Activated T-helper 17 cell treated with anti-CD3 and anti-CD28 coated beads, Interleukin-2, amount 50 U/mL, for 72 hours (primary cell): ENCODE measurements around the gene NDUFS8. TPM values are rescaled to one million over a fixed set of nuclear protein-coding genes. Genes with fewer than 3 reads are reported as not detected.

Experiments used
- ATAC-seq: fragments of 150-1000 bp; cut with Tn5 transposase; replicated peaks from 2 replicates; pipeline ENCODE4 v1.10.0; 2021; ENCODE audit warnings: mild to moderate bottlenecking, moderate library complexity
- H3K27ac Mint-ChIP-seq: one replicate; pipeline ENCODE4 v1.8.0; 2022; ENCODE audit warnings: mixed read lengths
- H3K27me3 Mint-ChIP-seq: one replicate; pipeline ENCODE4 v1.8.0; 2022; ENCODE audit warnings: mixed read lengths
- H3K36me3 Mint-ChIP-seq: one replicate; pipeline ENCODE4 v1.8.0; 2022; ENCODE audit warnings: low read depth, mild to moderate bottlenecking, mixed read lengths
- H3K4me1 Mint-ChIP-seq: one replicate; pipeline ENCODE4 v1.8.0; 2022; ENCODE audit warnings: mixed read lengths
- H3K4me3 Mint-ChIP-seq: one replicate; pipeline ENCODE4 v1.8.0; 2022; ENCODE audit warnings: mild to moderate bottlenecking, mixed read lengths
- H3K9me3 Mint-ChIP-seq: one replicate; pipeline ENCODE4 v1.8.0; 2022; ENCODE audit warnings: mixed read lengths
- total RNA-seq, 2 donors: library from RNA; stranded (reverse); gene quantifications; one replicate each; pipeline ENCODE4 v1.2.3, GENCODE V29; 2022

Gene NDUFS8
- total RNA-seq, 2 donors from 2014 or later, result 75.0 to 131 TPM

DNA sequence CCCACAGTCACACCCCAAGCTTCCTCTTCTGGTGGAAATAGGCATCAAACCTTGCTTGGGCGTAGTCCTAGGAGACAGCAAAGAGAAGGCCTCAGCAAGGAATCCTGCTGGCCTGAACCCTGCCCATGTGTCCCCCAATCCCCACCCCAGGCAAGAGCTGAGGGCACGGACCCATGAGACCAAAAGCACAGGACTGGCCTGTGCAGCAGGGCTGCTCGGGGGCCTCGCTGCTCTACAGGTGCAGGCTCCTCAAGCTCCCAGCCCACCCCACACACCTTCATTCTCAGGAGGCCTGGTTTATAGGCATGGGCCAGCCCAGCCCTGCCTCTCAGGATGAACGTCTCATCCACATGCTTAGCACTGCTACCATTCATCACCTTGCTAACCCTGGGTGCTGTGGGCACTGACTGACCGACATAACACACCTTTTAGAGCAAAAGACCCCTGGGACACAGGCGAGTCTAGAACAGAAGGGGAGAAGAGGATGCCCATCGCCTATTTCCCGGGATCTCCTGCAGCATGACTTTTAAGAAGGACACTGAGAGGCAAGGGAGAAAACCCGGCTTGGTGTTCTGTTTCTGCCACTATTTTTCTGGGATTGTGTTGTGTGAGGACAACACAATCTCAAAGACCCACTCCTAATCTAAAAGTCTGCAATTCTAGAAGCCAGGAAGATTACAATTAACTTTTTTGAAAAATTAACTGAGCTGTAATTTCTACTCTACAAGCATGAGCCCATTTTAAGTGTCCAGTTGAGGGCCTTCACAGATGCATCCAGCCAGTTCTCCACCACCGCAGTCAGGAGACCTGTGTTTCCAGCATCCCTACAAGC, 23.7 kb downstream of the NDUFS8 start:
- H3K9me3 Mint-ChIP-seq, result no peaks in the 10 kb centered on the region
- H3K27ac Mint-ChIP-seq, result no peak overlapping the region
- H3K4me1 Mint-ChIP-seq, result peaks cover 5% of the 10 kb centered on the region
- H3K36me3 Mint-ChIP-seq, result peaks cover 25% of the 10 kb centered on the region
- no peak overlapping the region for H3K4me3 Mint-ChIP-seq
- no peaks in the 10 kb centered on the region for H3K27me3 Mint-ChIP-seq
- ATAC-seq, result peak; percentile 16

DNA sequence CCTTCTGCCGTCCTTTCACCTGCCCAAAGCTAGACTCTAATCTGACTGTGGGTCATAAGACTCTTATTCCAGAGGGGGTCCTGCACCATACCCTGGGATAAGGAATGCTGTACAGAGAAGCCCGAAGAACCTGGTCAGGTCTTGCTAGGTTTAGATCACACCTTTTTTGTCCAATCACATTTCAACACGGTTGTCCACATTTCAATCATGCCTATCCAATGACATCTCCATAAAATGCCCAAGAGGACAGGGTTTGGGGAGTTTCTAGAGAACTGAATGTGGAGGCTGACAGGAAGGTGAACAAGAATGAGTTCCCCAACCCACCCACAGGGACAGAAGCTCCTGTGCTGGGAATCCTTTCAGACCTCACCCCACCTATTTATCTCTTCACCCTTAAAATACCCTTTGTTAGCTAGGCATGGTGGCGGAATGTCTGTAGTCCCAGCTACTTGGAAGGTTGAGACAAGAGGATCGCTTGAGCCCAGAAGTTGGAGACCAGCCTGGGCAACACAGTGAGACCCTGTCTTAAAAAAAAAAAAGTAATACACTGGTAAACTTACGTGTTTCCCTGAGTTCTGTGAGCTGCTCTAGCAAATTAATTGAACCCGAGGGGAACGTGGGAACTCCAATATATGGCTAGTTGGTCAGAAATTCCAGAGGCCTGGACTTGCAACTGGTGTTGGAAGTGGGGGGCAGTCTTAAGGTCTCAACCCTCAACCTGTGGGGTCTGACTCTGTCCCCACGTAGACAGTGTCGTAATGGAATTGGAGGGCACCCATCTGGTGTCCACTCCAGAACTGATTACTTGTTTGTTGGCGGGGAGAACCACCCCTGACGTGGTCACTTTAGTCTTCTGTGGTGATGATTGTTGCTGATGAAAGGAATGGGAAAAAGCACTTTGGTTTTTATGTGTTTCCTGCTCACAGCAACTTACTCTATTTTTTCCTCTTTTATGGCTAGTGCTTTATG, 26.1 kb downstream of the NDUFS8 start:
- no peak for ATAC-seq
- Mint-ChIP-seq H3K27me3 (no peaks in the 10 kb centered on the region), H3K4me1 (peaks cover 5% of the 10 kb centered on the region), H3K9me3 (no peaks in the 10 kb centered on the region), H3K27ac (peak overlapping the region; percentile 9), H3K36me3 (peaks cover 6% of the 10 kb centered on the region), H3K4me3 (no peak overlapping the region)

DNA sequence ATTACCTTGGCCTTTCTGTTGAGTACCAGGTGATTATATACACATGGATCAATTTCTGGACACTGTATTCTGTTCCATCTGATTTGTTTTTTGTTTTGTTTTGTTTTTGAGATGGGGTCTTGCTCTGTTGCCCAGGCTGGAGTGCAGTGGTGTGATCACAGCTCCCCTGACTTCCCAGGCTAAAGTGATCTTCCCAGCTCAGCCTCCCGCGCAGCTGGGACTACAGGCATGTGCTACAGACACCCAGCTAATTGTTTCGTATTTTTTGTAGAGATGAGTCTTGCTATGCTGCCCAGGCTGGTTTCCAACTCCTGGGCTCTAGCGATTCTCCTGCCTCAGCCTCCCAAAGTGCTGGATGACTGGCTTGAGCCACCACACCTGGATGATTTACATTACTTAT, 27.3 kb downstream of the NDUFS8 start:
- peak overlapping the region; percentile 56 for H3K27ac Mint-ChIP-seq
- no peaks in the 10 kb centered on the region for H3K36me3 Mint-ChIP-seq
- no peak for ATAC-seq

DNA sequence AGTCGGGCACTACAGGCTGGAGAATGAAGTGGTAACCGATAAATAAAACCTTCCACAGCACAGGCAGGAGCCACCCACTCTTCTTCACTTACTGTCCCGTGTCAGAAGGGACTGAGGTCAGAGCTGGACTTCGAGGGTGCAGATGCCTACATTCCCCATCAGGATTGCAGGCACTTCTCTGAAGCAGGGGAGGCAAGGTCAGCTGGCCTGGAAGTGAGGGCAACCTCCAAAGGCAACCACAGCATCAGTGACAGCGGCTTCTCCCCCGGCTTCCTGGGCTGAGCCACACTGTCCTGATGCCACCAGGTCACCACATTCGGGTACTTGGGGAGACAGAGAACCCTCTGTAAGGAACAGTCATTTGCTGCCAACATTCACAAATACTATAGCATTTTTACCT, 31.0 kb downstream of the NDUFS8 start:
- Mint-ChIP-seq H3K9me3 (no peaks in the 10 kb centered on the region), H3K27ac (no peak overlapping the region), H3K36me3 (peaks cover 12% of the 10 kb centered on the region), H3K4me3 (no peak overlapping the region), H3K27me3 (no peaks in the 10 kb centered on the region), H3K4me1 (no peaks in the 10 kb centered on the region)
- no peak for ATAC-seq

More for the DNA sequence above, 27.3 kb downstream of the NDUFS8 start:
- Mint-ChIP-seq H3K4me1 (peaks cover 5% of the 10 kb centered on the region), H3K27me3 (no peaks in the 10 kb centered on the region), H3K9me3 (no peaks in the 10 kb centered on the region), H3K4me3 (no peak overlapping the region)

DNA sequence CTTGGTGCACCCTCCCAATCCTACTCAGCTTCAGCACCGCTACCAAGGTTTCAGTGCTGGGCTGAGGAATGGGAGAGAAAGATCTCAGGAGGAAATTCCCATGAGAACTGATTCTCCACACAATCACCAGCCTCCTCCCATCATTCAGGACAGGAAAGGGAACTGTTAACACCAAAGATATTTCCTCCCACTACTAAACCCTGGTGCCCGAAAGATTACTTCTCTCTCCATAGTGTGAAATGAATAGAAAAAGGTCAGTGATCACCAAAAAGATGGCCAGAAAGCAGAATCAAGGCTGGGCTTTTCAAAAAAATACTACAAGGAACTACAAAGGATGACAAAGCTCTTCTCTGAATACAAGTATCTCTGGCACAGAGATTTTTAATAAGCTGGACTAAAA, 34.4 kb downstream of the NDUFS8 start:
- no peak overlapping the region for H3K27ac Mint-ChIP-seq
- H3K9me3 Mint-ChIP-seq, result no peaks in the 10 kb centered on the region
- no peaks in the 10 kb centered on the region for H3K4me1 Mint-ChIP-seq
- no peaks in the 10 kb centered on the region for H3K27me3 Mint-ChIP-seq
- no peak for ATAC-seq
- no peak overlapping the region for H3K4me3 Mint-ChIP-seq
- H3K36me3 Mint-ChIP-seq, result peaks cover 24% of the 10 kb centered on the region

DNA sequence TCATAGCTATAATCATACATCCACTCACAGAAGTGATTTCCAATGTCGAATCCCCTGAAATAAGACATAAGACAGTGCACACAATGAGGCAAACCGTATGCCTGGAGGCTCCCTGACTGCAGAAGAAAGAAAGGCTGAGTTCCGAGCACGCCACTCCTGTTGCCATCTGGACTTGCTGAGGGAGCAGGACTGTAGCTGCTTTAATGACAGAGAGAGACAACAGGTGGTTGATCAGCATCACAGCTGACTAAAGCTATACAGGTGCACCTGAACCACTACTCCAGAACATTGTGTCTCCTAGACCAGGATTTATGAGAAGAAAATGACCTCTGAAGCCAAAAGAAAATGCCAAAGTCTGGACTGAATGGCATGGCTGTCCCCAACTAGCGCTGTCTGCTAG, 35.4 kb downstream of the NDUFS8 start:
- no peak for ATAC-seq

DNA sequence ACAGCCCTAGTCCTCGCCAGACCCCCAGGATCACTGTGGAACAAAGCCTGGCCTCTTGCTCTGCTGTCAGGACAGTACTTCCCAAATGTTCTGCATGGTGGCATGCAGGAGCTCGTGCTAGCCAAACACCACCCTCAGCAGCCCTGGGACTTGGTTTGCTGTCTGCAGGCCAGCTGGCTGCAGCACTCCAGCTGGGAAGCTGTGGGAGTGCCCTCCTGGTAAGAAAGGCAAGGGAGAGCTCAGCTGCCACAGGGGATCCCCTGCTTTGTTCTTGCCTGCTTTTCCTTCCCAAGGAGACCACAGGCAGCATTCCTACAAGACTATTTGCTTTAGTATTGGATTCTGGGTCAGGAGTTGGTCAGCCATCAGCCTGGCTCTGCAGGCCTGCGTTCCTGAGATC, 36.3 kb downstream of the NDUFS8 start:
- H3K4me3 Mint-ChIP-seq, result no peak overlapping the region
- no peaks in the 10 kb centered on the region for H3K4me1 Mint-ChIP-seq
- H3K27me3 Mint-ChIP-seq, result no peaks in the 10 kb centered on the region
- H3K27ac Mint-ChIP-seq, result no peak overlapping the region
- ATAC-seq, result no peak
- H3K9me3 Mint-ChIP-seq, result no peaks in the 10 kb centered on the region
- H3K36me3 Mint-ChIP-seq, result peaks cover 30% of the 10 kb centered on the region

More for the DNA sequence above, 35.4 kb downstream of the NDUFS8 start:
- Mint-ChIP-seq H3K27me3 (no peaks in the 10 kb centered on the region), H3K27ac (no peak overlapping the region), H3K4me1 (no peaks in the 10 kb centered on the region), H3K9me3 (no peaks in the 10 kb centered on the region), H3K36me3 (peaks cover 30% of the 10 kb centered on the region), H3K4me3 (no peak overlapping the region)

DNA sequence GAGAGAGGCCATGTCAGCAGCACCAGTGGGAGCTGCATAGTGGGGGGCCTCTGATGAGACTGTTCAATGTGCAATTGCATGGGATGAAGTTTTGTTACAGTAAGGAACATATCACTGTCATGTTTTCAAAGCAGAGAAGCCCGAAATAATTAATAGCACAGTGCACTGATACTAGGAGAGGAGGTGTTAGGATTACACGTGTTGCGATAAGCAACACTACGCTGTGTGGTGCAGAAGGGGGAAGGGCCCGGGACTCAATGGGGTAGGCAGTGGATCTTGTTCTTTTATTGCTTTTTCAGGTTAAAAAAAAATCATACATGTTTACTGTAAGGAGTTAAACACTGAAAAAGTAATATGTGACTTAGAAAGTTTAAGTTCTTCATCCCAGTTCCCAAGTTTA, 37.5 kb downstream of the NDUFS8 start:
- no peaks in the 10 kb centered on the region for H3K9me3 Mint-ChIP-seq
- H3K4me1 Mint-ChIP-seq, result no peaks in the 10 kb centered on the region
- no peak overlapping the region for H3K4me3 Mint-ChIP-seq
- no peak for ATAC-seq
- no peaks in the 10 kb centered on the region for H3K27me3 Mint-ChIP-seq
- H3K27ac Mint-ChIP-seq, result no peak overlapping the region
- H3K36me3 Mint-ChIP-seq, result peaks cover 30% of the 10 kb centered on the region

DNA sequence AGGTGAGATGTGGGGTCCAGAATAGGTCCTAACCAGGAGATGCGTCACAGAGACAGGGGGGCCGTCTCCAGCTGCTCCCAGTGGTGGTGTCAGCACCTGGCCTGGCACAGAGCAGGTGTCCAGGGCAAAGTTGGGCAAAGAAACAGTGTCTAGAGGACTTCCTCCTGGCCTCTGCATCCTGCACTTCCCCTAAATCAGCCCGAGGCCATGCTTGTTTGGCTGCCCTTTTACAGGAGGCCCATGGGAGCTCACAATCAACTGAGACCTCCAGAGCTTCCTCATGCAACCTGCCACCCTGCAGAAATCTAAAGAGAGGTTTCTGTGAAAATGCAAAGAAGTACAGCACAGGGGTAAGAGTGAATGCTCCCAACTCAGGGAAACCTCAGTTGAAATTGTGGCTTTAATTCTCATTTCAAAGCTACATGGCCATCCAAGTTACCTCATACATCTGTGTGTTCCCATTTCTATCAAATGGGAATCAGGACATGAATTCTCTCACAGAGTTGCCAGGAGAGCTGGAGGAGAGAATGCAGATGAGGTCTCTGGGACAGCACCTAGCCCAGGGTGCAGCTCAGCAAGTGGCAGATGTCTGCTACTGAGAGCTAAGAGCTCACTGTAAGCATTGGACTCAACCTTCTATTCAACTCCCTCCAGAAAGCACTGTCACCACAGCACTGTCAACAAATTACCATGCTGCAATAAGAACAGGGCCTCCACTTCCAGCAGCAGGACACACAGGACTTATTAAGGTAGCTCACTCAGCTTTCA, 41.0 kb downstream of the NDUFS8 start:
- ATAC-seq, result no peak
- H3K27ac Mint-ChIP-seq, result no peak overlapping the region
- H3K4me3 Mint-ChIP-seq, result no peak overlapping the region
- H3K27me3 Mint-ChIP-seq, result no peaks in the 10 kb centered on the region
- peaks cover 18% of the 10 kb centered on the region for H3K36me3 Mint-ChIP-seq
- no peaks in the 10 kb centered on the region for H3K4me1 Mint-ChIP-seq
- no peaks in the 10 kb centered on the region for H3K9me3 Mint-ChIP-seq

DNA sequence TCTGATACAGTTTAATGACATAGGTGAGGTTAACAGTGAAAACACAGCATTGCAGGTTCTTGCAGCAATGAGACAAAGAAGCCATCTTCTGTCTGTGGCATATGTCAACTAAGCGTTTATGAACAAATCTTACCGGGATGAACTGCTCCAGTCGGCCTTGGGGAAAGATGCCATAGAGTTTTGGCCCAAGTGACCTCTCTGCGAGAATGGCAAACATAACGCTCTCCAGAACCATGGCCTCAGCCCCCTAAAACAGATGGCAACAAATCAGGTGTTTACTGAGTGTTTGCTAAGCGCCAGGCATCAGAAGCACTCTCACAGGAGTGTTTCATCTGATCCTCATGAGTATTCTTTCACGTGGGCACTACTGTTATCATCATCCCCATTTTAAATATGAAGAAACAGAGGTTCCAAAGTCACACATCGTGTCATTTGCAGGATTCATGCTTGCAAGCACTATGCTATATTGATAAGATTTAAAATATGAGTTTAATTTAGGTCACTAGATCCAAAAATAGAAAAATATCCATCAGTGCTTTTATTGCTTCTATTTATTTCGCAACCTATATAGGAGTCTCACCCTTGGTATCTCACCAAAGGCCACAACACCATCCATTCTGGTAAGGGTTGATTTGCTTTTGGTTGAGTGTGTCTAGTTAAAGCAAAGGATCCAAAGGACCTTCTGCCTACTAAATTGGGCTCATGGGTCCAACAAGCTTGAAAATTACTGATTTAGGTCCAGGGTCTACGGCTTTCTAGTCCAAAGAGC, 44.3 kb downstream of the NDUFS8 start:
- Mint-ChIP-seq H3K27ac (no peak overlapping the region), H3K27me3 (no peaks in the 10 kb centered on the region), H3K4me1 (no peaks in the 10 kb centered on the region), H3K36me3 (peaks cover 7% of the 10 kb centered on the region), H3K9me3 (no peaks in the 10 kb centered on the region), H3K4me3 (no peak overlapping the region)
- ATAC-seq, result no peak

DNA sequence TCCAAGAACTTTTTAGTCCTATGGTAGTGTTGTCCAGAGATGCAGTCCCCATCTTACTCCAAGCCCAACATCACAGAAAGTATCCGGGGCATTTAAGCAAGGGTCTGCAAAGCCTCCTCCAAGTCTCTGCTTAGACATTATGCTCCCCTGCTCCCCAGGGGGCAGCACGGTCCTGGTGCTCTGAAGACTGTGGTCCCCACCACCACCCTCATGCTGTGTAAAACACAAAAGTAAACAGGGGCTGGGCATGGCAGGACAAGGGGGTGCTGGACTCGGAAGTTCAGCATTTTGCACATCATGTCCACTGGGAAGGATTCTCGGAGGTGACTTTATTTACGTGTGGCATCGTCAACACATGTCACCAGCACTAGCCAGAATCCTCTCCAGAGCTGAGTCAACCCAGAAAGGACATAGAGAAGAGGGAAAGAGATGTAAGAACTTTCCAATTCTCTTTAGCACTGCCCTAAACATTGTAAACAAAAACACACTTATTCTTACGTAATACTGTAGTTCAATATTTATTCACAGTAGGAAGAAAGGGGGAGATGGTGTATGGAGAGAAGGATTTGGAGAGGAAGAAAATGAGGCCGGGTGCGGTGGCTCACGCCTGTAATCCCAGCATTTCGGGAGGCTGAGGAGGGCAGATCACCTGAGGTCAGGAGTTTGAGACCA, 46.0 kb downstream of the NDUFS8 start:
- Mint-ChIP-seq H3K27me3 (no peaks in the 10 kb centered on the region), H3K36me3 (no peaks in the 10 kb centered on the region)

DNA sequence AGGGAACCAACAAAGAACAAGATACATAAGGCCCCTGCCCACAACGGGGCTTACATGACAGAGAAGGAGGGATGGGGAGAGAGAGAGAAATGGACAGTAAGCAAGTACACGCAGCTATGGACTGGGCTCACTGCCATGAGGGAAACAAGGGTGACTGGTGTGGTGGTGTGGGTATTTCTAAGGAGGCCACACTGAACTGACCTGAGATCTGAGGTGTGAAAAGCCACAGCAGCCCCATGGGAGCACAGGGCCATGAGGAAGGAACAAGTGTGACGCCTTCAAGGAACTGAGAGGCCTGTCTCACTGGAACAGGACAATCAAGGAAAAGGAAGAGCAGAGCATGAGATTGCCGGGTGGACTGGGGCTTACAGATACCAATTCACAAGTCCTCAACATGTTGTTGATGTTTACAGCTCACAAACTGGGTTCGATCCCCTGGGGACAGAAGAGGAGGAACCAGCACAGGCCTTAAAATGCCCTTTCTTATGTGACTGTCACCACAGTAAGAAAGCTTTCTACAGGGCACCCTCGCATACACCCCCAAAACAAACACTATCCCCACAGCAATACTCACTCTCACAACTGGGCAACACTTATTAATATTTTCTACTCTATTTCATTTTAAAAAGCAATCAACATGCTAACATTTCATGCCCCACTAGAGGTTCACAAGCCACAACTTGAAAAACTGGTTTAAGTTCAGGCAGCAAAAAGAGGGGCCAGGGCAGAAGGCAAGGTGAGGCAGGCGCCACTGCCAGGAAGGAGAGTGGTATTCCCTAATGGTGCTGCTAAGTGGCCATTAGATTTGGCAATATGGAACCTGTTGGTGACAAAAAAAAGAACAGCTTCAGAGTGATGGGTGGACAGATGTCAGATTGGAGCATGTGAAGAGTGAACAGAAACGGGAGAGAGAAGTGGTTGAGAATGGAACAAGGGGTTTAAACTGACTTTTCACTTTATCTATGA, 47.4 kb downstream of the NDUFS8 start:
- H3K27me3 Mint-ChIP-seq, result no peaks in the 10 kb centered on the region
- H3K27ac Mint-ChIP-seq, result no peak overlapping the region
- H3K9me3 Mint-ChIP-seq, result no peaks in the 10 kb centered on the region
- no peaks in the 10 kb centered on the region for H3K4me1 Mint-ChIP-seq
- H3K4me3 Mint-ChIP-seq, result no peak overlapping the region
- no peak for ATAC-seq
- no peaks in the 10 kb centered on the region for H3K36me3 Mint-ChIP-seq

More for the DNA sequence above, 46.0 kb downstream of the NDUFS8 start:
- Mint-ChIP-seq H3K4me1 (no peaks in the 10 kb centered on the region), H3K9me3 (no peaks in the 10 kb centered on the region), H3K27ac (no peak overlapping the region), H3K4me3 (no peak overlapping the region)
- no peak for ATAC-seq
